HUES48 (cell line): Measurements from ENCODE around the gene FBXL7.

ENCODE experiments used
- H3K27ac ChIP-seq: one replicate; pipeline ENCODE4 v1.7.0; 2013; ENCODE audit warnings: low read depth, low read length, inconsistent platforms
- H3K27me3 ChIP-seq: 2 replicates; pipeline ENCODE4 v1.6.1; 2013; ENCODE audit warnings: mild to moderate bottlenecking, low read length; ENCODE audit not compliant: control insufficient read depth, insufficient read depth
- H3K36me3 ChIP-seq: 2 replicates; pipeline ENCODE4 v1.6.1; 2013; ENCODE audit warnings: low read length; ENCODE audit not compliant: control insufficient read depth, insufficient read depth
- H3K4me1 ChIP-seq: 2 replicates; pipeline ENCODE4 v1.6.1; 2013; ENCODE audit warnings: mild to moderate bottlenecking, low read length; ENCODE audit not compliant: control insufficient read depth, insufficient read depth
- H3K4me3 ChIP-seq: 2 replicates; pipeline ENCODE4 v1.5.1; 2013; ENCODE audit warnings: mild to moderate bottlenecking, low read depth, low read length
- H3K9ac ChIP-seq: 2 replicates; pipeline ENCODE4 v1.6.1; 2013; ENCODE audit warnings: mild to moderate bottlenecking, low read depth, low read length, moderate library complexity
- H3K9me3 ChIP-seq: 2 replicates; pipeline ENCODE4 v1.6.1; 2013; ENCODE audit warnings: low read length; ENCODE audit not compliant: control insufficient read depth, insufficient read depth

The FBXL7 gene

DNA sequence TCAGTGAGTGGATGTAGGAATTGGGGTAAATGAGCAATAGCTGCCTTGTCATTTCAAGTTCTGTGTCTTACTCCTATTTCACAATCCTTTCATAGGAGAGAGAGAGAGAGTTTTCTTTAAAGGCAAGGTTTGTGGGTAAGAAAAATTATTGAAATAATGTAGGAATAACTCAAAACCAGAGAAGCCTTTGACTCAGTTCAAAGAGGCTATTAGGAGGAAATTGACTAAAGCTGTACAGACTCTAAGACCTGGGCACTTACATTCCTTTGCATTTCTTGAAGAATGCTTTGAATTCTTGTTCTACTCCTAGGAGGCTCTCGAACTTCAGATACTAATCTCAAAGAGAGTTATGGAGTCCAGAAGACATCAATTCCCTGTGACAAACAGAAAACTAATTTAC, 257.1 kb downstream of the FBXL7 start:
- Histone ChIP-seq H3K4me1 (peaks cover 6% of the 10 kb centered on the region; the same call in 1 of the 2 replicates), H3K27ac (no peak overlapping the region), H3K9me3 (no peaks in the 10 kb centered on the region), H3K4me3 (no peak overlapping the region), H3K36me3 (no peaks in the 10 kb centered on the region), H3K27me3 (no peaks in the 10 kb centered on the region), H3K9ac (no peak overlapping the region)

DNA sequence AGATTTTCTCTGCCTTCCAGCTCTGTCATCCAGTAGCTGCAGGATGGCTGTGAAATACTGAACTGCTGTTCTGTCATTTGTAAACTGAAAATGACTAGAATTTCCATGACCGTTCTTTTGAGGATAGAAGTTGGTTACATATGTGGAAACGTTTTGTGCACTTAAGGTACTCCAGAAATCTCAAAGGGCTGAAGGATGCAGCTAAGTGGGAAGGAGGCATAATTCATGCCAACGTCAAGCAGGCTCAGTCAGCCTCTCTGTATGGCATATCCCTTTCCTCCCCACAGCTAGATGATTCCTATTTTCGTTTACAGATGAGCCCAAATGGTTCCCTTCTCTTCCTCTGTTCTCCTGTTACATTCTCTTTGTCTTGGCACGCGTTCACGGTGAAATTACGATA, 257.6 kb downstream of the FBXL7 start:
- H3K9me3 ChIP-seq, result no peaks in the 10 kb centered on the region
- H3K9ac ChIP-seq, result no peak overlapping the region
- no peak overlapping the region for H3K4me3 ChIP-seq
- peaks cover 6% of the 10 kb centered on the region; the same call in 1 of the 2 replicates for H3K4me1 ChIP-seq
- H3K36me3 ChIP-seq, result no peaks in the 10 kb centered on the region
- H3K27ac ChIP-seq, result no peak overlapping the region
- no peaks in the 10 kb centered on the region for H3K27me3 ChIP-seq

DNA sequence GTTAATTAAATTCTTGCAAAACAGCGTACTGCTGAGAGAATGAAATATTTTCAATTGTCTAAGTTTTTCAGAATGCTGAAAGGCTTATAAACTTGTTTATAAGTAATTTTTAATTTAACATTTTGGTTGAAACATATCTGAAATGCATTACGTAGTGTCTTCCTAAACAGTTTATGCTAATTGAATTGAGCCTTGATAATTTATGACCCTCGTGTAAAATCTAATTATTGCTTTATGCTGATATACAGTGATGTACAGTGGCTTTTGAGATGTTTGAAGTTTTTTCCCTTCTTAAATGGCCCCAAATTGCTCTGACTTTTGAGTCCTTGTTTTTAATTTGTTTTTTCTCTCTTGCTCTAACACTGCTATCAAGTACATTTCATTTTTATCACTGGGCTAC, 262.7 kb downstream of the FBXL7 start:
- Histone ChIP-seq H3K9me3 (no peaks in the 10 kb centered on the region), H3K27me3 (no peaks in the 10 kb centered on the region), H3K4me3 (no peak overlapping the region), H3K9ac (no peak overlapping the region), H3K27ac (no peak overlapping the region), H3K36me3 (no peaks in the 10 kb centered on the region), H3K4me1 (no peaks in the 10 kb centered on the region)

DNA sequence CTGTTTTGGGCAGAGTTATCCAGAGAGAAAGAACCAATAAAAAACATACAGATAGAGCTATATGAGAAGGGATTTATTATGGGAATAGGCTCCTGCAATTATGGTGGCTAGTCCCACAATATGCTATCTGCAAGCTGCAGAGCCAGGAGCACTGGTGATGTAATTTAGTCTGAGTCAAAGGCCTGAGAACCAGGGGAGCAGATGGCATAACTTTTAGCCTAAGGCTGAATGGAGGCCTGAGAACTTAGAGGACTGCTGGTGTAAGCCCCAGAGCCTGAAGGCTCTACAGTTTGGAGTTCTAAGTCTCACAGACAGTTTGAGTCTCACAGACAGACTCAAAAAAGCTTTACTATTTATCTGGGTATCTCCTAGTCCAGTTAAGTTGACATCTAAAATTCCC, 263.8 kb downstream of the FBXL7 start:
- Histone ChIP-seq H3K9me3 (no peaks in the 10 kb centered on the region), H3K4me3 (no peak overlapping the region), H3K27ac (no peak overlapping the region), H3K27me3 (no peaks in the 10 kb centered on the region), H3K9ac (no peak overlapping the region), H3K36me3 (no peaks in the 10 kb centered on the region), H3K4me1 (no peaks in the 10 kb centered on the region)

DNA sequence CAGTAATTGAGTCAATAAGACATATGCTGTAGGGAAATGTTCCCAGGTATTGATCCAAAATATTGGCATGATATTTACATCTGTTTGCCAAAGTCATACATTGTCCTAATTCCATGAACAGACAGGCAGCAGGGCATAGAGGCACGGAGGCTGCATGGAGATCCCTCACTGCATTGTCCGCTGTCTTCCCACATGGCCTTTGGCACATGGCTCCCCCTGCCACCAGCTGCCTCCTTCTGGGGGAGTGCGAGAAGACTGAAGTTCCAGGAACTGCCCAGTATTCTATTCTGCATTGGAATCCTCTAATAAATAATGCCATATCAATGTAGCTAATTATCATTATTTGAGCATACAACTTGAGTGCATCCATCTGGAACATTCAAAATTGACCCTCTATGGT, 269.0 kb downstream of the FBXL7 start:
- Histone ChIP-seq H3K27me3 (no peaks in the 10 kb centered on the region), H3K36me3 (no peaks in the 10 kb centered on the region), H3K9ac (no peak overlapping the region), H3K4me3 (no peak overlapping the region), H3K27ac (no peak overlapping the region), H3K9me3 (no peaks in the 10 kb centered on the region), H3K4me1 (no peaks in the 10 kb centered on the region)

DNA sequence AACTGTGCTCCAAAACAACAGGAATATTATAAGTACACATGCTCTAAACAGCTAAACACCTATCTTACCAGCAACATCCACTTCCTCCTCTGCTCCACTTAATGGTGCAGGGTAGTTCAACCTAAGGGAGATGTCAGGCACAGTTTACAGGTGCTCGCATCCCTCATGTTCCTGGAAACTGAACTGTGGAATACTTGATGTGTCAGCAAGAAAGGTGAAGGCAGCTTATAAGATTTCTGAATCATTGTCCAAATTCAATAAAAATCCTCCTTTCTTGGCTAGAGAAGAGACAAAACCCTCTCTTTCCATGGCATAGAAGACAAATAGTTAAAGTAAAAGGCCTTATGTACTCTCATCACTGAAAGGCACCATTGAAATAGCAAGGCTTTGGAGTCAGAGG, 272.2 kb downstream of the FBXL7 start:
- H3K4me3 ChIP-seq, result no peak overlapping the region

DNA sequence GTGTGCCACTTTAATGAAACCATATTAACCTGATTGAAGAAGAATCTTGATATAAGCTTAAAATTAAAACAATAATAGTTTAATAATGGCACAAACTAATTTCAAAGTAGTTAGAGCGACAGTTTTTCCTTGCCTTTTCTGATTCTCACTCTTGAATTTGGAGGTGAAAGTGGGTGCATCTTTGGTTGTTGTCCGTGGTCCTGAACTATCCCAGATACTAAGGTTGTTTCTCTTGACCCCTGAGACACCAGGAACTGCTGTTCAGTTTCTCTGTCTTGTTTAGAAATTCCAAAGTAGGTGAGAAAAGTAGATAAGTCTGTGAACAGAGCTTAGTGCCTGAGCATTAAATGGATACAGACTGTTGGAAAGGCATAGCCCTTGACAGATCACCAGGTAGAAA, 274.7 kb downstream of the FBXL7 start:
- H3K27ac ChIP-seq, result no peak overlapping the region
- H3K9me3 ChIP-seq, result no peaks in the 10 kb centered on the region
- H3K27me3 ChIP-seq, result no peaks in the 10 kb centered on the region
- no peak overlapping the region for H3K9ac ChIP-seq
- no peaks in the 10 kb centered on the region for H3K36me3 ChIP-seq
- H3K4me3 ChIP-seq, result no peak overlapping the region
- H3K4me1 ChIP-seq, result no peaks in the 10 kb centered on the region

More for the DNA sequence above, 272.2 kb downstream of the FBXL7 start:
- H3K36me3 ChIP-seq, result no peaks in the 10 kb centered on the region
- H3K4me1 ChIP-seq, result no peaks in the 10 kb centered on the region
- no peaks in the 10 kb centered on the region for H3K27me3 ChIP-seq
- H3K27ac ChIP-seq, result no peak overlapping the region
- no peak overlapping the region for H3K9ac ChIP-seq
- no peaks in the 10 kb centered on the region for H3K9me3 ChIP-seq

DNA sequence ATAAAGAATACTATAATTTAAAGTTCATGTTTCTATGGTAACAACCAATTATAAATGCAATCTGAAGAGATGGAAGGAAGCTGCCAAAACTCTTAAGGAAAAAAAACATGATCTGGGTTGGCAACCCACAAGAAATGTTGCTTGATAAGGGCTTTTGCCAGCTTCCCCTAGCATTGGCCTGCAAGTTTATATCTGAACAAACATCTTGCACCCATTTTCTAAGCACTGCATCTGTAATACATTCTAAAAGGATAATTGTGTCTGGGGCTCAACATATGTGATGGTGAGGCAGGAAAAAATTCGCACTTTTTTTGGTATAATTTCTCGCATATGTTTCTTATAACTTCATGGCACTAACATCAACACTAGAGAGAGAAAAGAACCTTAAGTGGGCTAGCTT, 276.4 kb downstream of the FBXL7 start:
- H3K27me3 ChIP-seq, result no peaks in the 10 kb centered on the region
- no peak overlapping the region for H3K27ac ChIP-seq
- H3K9ac ChIP-seq, result no peak overlapping the region
- H3K9me3 ChIP-seq, result no peaks in the 10 kb centered on the region
- no peaks in the 10 kb centered on the region for H3K36me3 ChIP-seq
- no peak overlapping the region for H3K4me3 ChIP-seq
- H3K4me1 ChIP-seq, result no peaks in the 10 kb centered on the region

DNA sequence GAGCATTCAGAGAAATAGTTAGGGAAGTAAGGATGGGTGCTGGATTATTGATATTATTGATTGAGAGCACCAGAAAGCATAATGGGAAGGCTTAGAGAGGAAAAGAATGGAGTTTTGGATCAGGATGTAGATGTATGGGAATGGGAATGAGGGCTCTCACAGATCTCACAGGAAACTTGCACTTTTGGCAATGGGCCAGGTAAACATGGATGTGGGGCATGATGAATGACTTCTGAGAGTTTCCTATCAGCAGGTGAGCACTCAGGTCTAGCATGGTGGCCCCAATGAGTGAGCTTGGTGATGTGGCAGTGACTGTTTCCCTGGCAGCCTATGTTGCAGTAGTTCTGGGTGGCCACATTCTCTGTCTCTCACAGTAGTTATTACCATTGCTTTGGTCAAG, 283.8 kb downstream of the FBXL7 start:
- H3K27me3 ChIP-seq, result no peaks in the 10 kb centered on the region

DNA sequence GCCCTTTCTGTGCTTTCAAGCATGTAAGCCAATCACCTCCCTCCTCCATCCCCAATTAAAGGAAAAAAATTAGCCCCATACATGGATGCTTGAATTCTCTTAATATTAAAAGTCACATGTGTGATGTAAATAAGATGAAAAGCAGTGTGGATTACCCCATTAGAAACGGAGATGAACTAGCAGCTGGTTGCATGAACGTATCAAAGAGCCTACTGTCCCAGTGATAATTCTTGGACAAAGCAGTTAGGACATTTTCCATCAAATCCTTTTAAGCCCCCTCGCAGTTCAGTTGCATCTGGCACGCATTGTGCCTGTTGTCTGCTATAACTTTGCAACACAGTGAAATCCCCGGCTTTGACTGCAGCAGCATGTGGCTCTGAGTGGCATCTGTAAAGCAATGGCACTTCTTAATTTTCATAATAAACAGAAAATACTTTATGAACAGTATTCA, 285.6 kb downstream of the FBXL7 start:
- Histone ChIP-seq H3K9ac (no peak overlapping the region), H3K27ac (no peak overlapping the region), H3K27me3 (no peaks in the 10 kb centered on the region), H3K4me1 (0 out of 2 replicates have a peak, but pooled peaks cover 6% of the 10 kb centered on the region), H3K9me3 (no peaks in the 10 kb centered on the region), H3K36me3 (no peaks in the 10 kb centered on the region), H3K4me3 (no peak overlapping the region)

More for the DNA sequence above, 283.8 kb downstream of the FBXL7 start:
- no peaks in the 10 kb centered on the region for H3K9me3 ChIP-seq
- H3K27ac ChIP-seq, result no peak overlapping the region
- 0 out of 2 replicates have a peak, but pooled peaks cover 6% of the 10 kb centered on the region for H3K4me1 ChIP-seq
- H3K36me3 ChIP-seq, result no peaks in the 10 kb centered on the region
- H3K9ac ChIP-seq, result no peak overlapping the region
- H3K4me3 ChIP-seq, result no peak overlapping the region

DNA sequence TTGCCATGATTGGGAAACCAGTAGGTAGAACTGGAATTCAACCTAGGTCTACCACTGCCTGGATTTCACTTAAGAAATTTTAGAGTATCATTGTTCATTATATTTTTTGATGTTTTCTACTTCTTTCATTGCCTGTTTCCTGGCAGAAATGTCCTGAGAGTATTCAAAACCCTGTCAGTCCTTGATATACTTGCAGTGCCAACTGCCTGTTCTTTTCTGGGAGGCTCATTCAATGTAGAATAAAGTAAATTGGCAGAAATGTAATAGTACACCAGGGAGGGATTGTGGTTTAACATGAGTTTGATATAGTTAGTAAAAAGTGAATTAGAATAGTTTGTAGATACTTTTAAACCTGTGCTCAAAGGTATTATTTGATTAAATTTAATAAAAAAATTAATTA, 286.3 kb downstream of the FBXL7 start:
- Histone ChIP-seq H3K9ac (no peak overlapping the region), H3K27ac (no peak overlapping the region), H3K9me3 (no peaks in the 10 kb centered on the region), H3K36me3 (no peaks in the 10 kb centered on the region), H3K4me3 (no peak overlapping the region), H3K27me3 (no peaks in the 10 kb centered on the region), H3K4me1 (0 out of 2 replicates have a peak, but pooled peaks cover 6% of the 10 kb centered on the region)

DNA sequence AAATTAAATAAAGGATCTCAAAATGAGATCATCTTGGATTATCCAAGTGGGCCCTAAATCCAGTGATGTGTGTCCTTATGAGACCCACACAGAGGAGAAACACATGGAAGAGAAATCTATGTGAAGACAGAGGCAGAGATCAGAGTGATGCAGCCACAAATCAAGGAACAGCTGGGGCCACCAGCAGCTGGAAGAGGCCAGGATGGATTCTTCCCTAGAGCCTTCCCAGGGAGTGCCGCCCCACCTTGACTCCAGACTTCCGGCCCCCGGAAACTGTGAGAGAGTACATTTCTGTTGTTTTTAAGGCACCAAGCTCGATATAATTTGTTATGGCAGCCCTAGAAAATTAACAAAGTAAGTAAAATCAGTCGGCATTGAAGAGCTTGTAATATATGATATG, 286.9 kb downstream of the FBXL7 start:
- Histone ChIP-seq H3K27me3 (no peaks in the 10 kb centered on the region), H3K9ac (no peak overlapping the region), H3K4me1 (0 out of 2 replicates have a peak, but pooled peaks cover 6% of the 10 kb centered on the region), H3K4me3 (no peak overlapping the region), H3K36me3 (no peaks in the 10 kb centered on the region), H3K9me3 (no peaks in the 10 kb centered on the region), H3K27ac (no peak overlapping the region)
